Subcutaneous abdominal adipose tissue (tissue), 5 donors: ENCODE measurements around the gene VSIR.

Experiments
- H3K27ac ChIP-seq: one replicate; pipeline ENCODE4 v1.7.0; 2013; ENCODE audit warnings: low read depth, mild to moderate bottlenecking, inconsistent platforms, low read length, moderate library complexity
- H3K27me3 ChIP-seq, 5 donors: one replicate each; pipeline ENCODE4 v1.7.0; 2013; ENCODE audit warnings: low read length in 5 of 5, inconsistent platforms in 1 of 5; ENCODE audit not compliant: control insufficient read depth in 5 of 5, insufficient read depth in 4 of 5
- H3K36me3 ChIP-seq, 5 donors: one replicate each; pipeline ENCODE4 v1.7.0; 2013; ENCODE audit warnings: low read length in 5 of 5; ENCODE audit not compliant: control insufficient read depth in 5 of 5, insufficient read depth in 5 of 5
- H3K4me1 ChIP-seq, 5 donors: one replicate each; pipeline ENCODE4 v1.7.0; 2013; ENCODE audit warnings: low read length in 5 of 5, mild to moderate bottlenecking in 3 of 5, moderate library complexity in 1 of 5; ENCODE audit not compliant: control insufficient read depth in 5 of 5, insufficient read depth in 5 of 5
- H3K4me3 ChIP-seq, 5 donors: one replicate each; pipeline ENCODE4 v1.7.0; 2013; ENCODE audit warnings: low read length in 5 of 5, low read depth in 1 of 5
- H3K9ac ChIP-seq, 5 donors: one replicate each; pipeline ENCODE4 v1.7.0; 2013; ENCODE audit warnings: low read length in 5 of 5, mild to moderate bottlenecking in 4 of 5, moderate library complexity in 3 of 5
- H3K9me3 ChIP-seq, 5 donors: one replicate each; pipeline ENCODE4 v1.7.0; 2013; ENCODE audit warnings: low read length in 5 of 5; ENCODE audit not compliant: control insufficient read depth in 5 of 5
- donor health status: healthy.
- donor health status: healthy.
- donor health status: healthy.
- donor health status: healthy.
- donor health status: healthy.

The VSIR gene

GRCh38 chr10:71708301-71708703 lies 65.0 kb downstream of the VSIR start:
- Histone ChIP-seq H3K9ac (peak overlapping the region in 2 of 5 donors; percentile 41 to 53), H3K4me3 (peak overlapping the region; percentile 33 to 77 (median 52)), H3K36me3 (no peaks in the 10 kb centered on the region), H3K9me3 (no peaks in the 10 kb centered on the region), H3K27ac (no peak overlapping the region), H3K27me3 (no peaks in the 10 kb centered on the region), H3K4me1 (peaks cover 5 to 79% (median 45%) of the 10 kb centered on the region in 5 donors)

GRCh38 chr10:71707240-71707789 lies 66.0 kb downstream of the VSIR start:
- no peak overlapping the region for H3K27ac ChIP-seq
- no peaks in the 10 kb centered on the region for H3K27me3 ChIP-seq
- H3K9me3 ChIP-seq: no peaks in the 10 kb centered on the region
- no peaks in the 10 kb centered on the region for H3K36me3 ChIP-seq
- peak overlapping the region in 1 of 5 donors; percentile 53 for H3K9ac ChIP-seq
- H3K4me1 ChIP-seq: peaks cover 2 to 70% (median 35%) of the 10 kb centered on the region in 5 donors
- peak overlapping the region in 1 of 5 donors; percentile 63 for H3K4me3 ChIP-seq

GRCh38 chr10:71706216-71707121 lies 66.9 kb downstream of the VSIR start:
- peak overlapping the region in 1 of 5 donors; percentile 44 for H3K9ac ChIP-seq
- H3K27me3 ChIP-seq: no peaks in the 10 kb centered on the region
- peaks cover 2 to 70% (median 34%) of the 10 kb centered on the region in 5 donors for H3K4me1 ChIP-seq
- H3K4me3 ChIP-seq: no peak overlapping the region
- H3K9me3 ChIP-seq: no peaks in the 10 kb centered on the region
- no peak overlapping the region for H3K27ac ChIP-seq
- H3K36me3 ChIP-seq: no peaks in the 10 kb centered on the region

- no peaks in the 10 kb centered on the region for H3K27me3 ChIP-seq
- no peaks in the 10 kb centered on the region for H3K36me3 ChIP-seq
- no peak overlapping the region for H3K4me3 ChIP-seq
- H3K9me3 ChIP-seq: no peaks in the 10 kb centered on the region
- peaks cover 2 to 69% (median 32%) of the 10 kb centered on the region in 5 donors for H3K4me1 ChIP-seq
- H3K9ac ChIP-seq: peak overlapping the region in 1 of 5 donors; percentile 22
- H3K27ac ChIP-seq: no peak overlapping the region
Observed at GRCh38 chr10:71705582-71705981, 67.7 kb downstream of the VSIR start.

GRCh38 chr10:71704816-71705215 lies 68.5 kb downstream of the VSIR start:
- Histone ChIP-seq H3K27me3 (no peaks in the 10 kb centered on the region), H3K27ac (no peak overlapping the region), H3K4me1 (peaks cover 2 to 63% (median 32%) of the 10 kb centered on the region in 5 donors), H3K36me3 (no peaks in the 10 kb centered on the region), H3K4me3 (no peak overlapping the region), H3K9ac (no peak overlapping the region), H3K9me3 (no peaks in the 10 kb centered on the region)

GRCh38 chr10:71703577-71703976 lies 69.7 kb downstream of the VSIR start:
- H3K9me3 ChIP-seq: no peaks in the 10 kb centered on the region
- no peaks in the 10 kb centered on the region for H3K27me3 ChIP-seq
- H3K4me3 ChIP-seq: no peak overlapping the region
- no peak overlapping the region for H3K9ac ChIP-seq
- no peak overlapping the region for H3K27ac ChIP-seq
- H3K36me3 ChIP-seq: peaks cover 0 to 3% (median 0%) of the 10 kb centered on the region in 5 donors
- H3K4me1 ChIP-seq: peaks cover 2 to 53% (median 22%) of the 10 kb centered on the region in 5 donors

- Histone ChIP-seq H3K9ac (no peak overlapping the region), H3K27me3 (no peaks in the 10 kb centered on the region), H3K27ac (no peak overlapping the region), H3K4me1 (peaks cover 2 to 40% (median 20%) of the 10 kb centered on the region in 5 donors), H3K4me3 (no peak overlapping the region), H3K36me3 (peaks cover 0 to 3% (median 0%) of the 10 kb centered on the region in 5 donors), H3K9me3 (no peaks in the 10 kb centered on the region)
Observed at GRCh38 chr10:71701496-71702132, 71.7 kb downstream of the VSIR start.

GRCh38 chr10:71700731-71701368 lies 72.5 kb downstream of the VSIR start:
- H3K27me3 ChIP-seq: no peaks in the 10 kb centered on the region
- H3K4me1 ChIP-seq: peaks cover 4 to 40% (median 25%) of the 10 kb centered on the region in 5 donors
- peak overlapping the region in 1 of 5 donors; percentile 13 for H3K9ac ChIP-seq

GRCh38 chr10:71698737-71699136 lies 74.6 kb downstream of the VSIR start:
- no peak overlapping the region for H3K9ac ChIP-seq
- no peaks in the 10 kb centered on the region for H3K27me3 ChIP-seq
- H3K4me3 ChIP-seq: no peak overlapping the region
- peaks cover 0 to 3% (median 0%) of the 10 kb centered on the region in 5 donors for H3K36me3 ChIP-seq
- no peak overlapping the region for H3K27ac ChIP-seq
- peaks cover 8 to 47% (median 36%) of the 10 kb centered on the region in 5 donors for H3K4me1 ChIP-seq
- H3K9me3 ChIP-seq: no peaks in the 10 kb centered on the region

More at GRCh38 chr10:71700731-71701368, 72.5 kb downstream of the VSIR start:
- Histone ChIP-seq H3K36me3 (peaks cover 0 to 3% (median 0%) of the 10 kb centered on the region in 5 donors), H3K4me3 (no peak overlapping the region), H3K9me3 (no peaks in the 10 kb centered on the region), H3K27ac (no peak overlapping the region)
